Measurements from ENCODE around the gene ZNF329.

- no peak for TF ChIP-seq CTCF (conservative IDR thresholded peaks at IDR 0.05 in 1 of 2, IDR thresholded peaks at IDR 0.05 in 1 of 2; ENCODE audit: low read depth in 1 of 2, low read length in 2 of 2)
- no peak for TF ChIP-seq EZH2 (IDR thresholded peaks at IDR 0.05; ENCODE audit: low read length, missing control alignments)
Observed at GRCh38 chr19:58118979-58119733, 31.4 kb downstream of the ZNF329 start.

All from fibroblast of lung (primary cell).